Fibroblast of villous mesenchyme (primary cell): ENCODE measurements around the gene TEX12. TPM values are rescaled to one million over a fixed set of nuclear protein-coding genes. Genes with fewer than 3 reads are reported as not detected.

Experiments used
- DNase-seq: peaks from one replicate; pipeline ENCODE4 v3.0.0-alpha.2; 2010; ENCODE audit warnings: low read depth
- H3K4me3 ChIP-seq: 2 replicates; pipeline ENCODE4 v1.5.1; 2011; ENCODE audit warnings: low read depth, mild to moderate bottlenecking, low read length
- CTCF ChIP-seq: IDR thresholded peaks from 2 replicates; pipeline ENCODE4 v1.5.1; 2012; ENCODE audit warnings: low read depth, mild to moderate bottlenecking, low read length; ENCODE audit not compliant: insufficient read depth
- total RNA-seq: library from RNA; depleted of rRNA; stranded (reverse); fragments of >200 nt; gene quantifications from 2 replicates; pipeline ENCODE4 v1.2.3, GENCODE V29; 2012

Gene TEX12
- total RNA-seq, 1 donor: not detected

- no peak for DNase-seq
- no peak overlapping the region for H3K4me3 ChIP-seq
- TF ChIP-seq CTCF: no peak
Measured at GRCh38 chr11:112129656-112130055, 37.5 kb upstream of the TEX12 start.

GRCh38 chr11:112132737-112133136, 34.4 kb upstream of the TEX12 start:
- DNase-seq: no peak
- no peak overlapping the region for H3K4me3 ChIP-seq
- no peak for TF ChIP-seq CTCF

- H3K4me3 ChIP-seq: no peak overlapping the region
- DNase-seq: no peak
- no peak for TF ChIP-seq CTCF
Measured at GRCh38 chr11:112134473-112134872, 32.7 kb upstream of the TEX12 start.

GRCh38 chr11:112143597-112143996, 23.6 kb upstream of the TEX12 start:
- DNase-seq: no peak
- no peak overlapping the region for H3K4me3 ChIP-seq
- TF ChIP-seq CTCF: no peak

- TF ChIP-seq CTCF: no peak
- no peak for DNase-seq
- H3K4me3 ChIP-seq: no peak overlapping the region
Measured at GRCh38 chr11:112150517-112150916, 16.7 kb upstream of the TEX12 start.

- no peak for DNase-seq
- no peak for TF ChIP-seq CTCF
- no peak overlapping the region for H3K4me3 ChIP-seq
Measured at GRCh38 chr11:112156153-112156955, 10.8 kb upstream of the TEX12 start.
